T-helper 2 cell treated with Interferon-gamma antibody and Interleukin-4, amounts not matched to agents 5 μg/mL and 100 μg/mL, for 36 hours (primary cell): ENCODE data around the gene CACYBP.
"Not testable (repeated sequence)": the region's sequence is repeated elsewhere in the genome, so short reads cannot be mapped to it uniquely, and the experiment has no call there.

Experiments
- DNase-seq: peaks from one replicate; pipeline ENCODE4 v3.0.0; 2021; ENCODE audit warnings: low spot score
- H3K27ac Mint-ChIP-seq: one replicate; pipeline ENCODE4 v1.8.0; 2021; ENCODE audit warnings: mild to moderate bottlenecking, mixed read lengths
- H3K27me3 Mint-ChIP-seq: one replicate; pipeline ENCODE4 v1.8.0; 2021; ENCODE audit warnings: low read depth, mixed read lengths
- H3K36me3 Mint-ChIP-seq: one replicate; pipeline ENCODE4 v1.8.0; 2021; ENCODE audit warnings: low read depth, mixed read lengths
- H3K4me1 Mint-ChIP-seq: one replicate; pipeline ENCODE4 v1.8.0; 2021; ENCODE audit warnings: low read depth, mixed read lengths
- H3K4me3 Mint-ChIP-seq: one replicate; pipeline ENCODE4 v1.8.0; 2022; ENCODE audit warnings: mild to moderate bottlenecking, moderate library complexity, mixed read lengths
- H3K9me3 Mint-ChIP-seq: one replicate; pipeline ENCODE4 v1.8.0; 2021; ENCODE audit warnings: mixed read lengths

Gene CACYBP

DNA sequence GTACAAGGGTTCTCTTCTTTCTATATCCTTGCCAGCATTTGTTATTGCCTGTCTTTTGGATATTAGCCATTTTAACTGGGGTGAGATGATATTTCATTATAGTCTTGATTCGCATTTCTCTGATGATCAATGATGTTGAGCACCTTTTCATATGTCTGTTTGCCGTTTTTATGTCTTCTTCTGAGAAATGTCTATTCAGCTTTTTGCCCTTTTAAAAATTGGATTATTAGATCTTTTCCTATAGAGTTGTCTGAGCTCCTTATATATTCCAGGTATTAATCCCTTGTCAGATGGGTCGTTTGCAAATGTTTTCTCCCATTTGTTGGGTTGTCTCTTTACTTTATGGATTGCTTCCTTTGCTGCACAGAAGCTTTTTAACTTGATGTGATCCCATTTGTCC, 42.9 kb downstream of the CACYBP start:
- H3K27me3 Mint-ChIP-seq: peaks cover 21% of the 10 kb centered on the region
- H3K36me3 Mint-ChIP-seq: no peaks in the 10 kb centered on the region
- no peak overlapping the region for H3K27ac Mint-ChIP-seq
- no peaks in the 10 kb centered on the region for H3K4me1 Mint-ChIP-seq
- H3K9me3 Mint-ChIP-seq: no peaks in the 10 kb centered on the region
- no peak for DNase-seq
- no peak overlapping the region for H3K4me3 Mint-ChIP-seq

- peaks cover 29% of the 10 kb centered on the region for H3K27me3 Mint-ChIP-seq
- H3K36me3 Mint-ChIP-seq: no peaks in the 10 kb centered on the region
These were observed 44.1 kb downstream of the CACYBP start for GRCh38 chr1:175043824-175044223.

GRCh38 chr1:175044591-175044990, 44.8 kb downstream of the CACYBP start:
- H3K36me3 Mint-ChIP-seq, DNase-seq, H3K9me3 Mint-ChIP-seq, H3K4me3 Mint-ChIP-seq, H3K27ac Mint-ChIP-seq, H3K4me1 Mint-ChIP-seq: not testable (repeated sequence)
- peaks cover 34% of the 10 kb centered on the region for H3K27me3 Mint-ChIP-seq

More at GRCh38 chr1:175043824-175044223, 44.1 kb downstream of the CACYBP start:
- H3K4me1 Mint-ChIP-seq: no peaks in the 10 kb centered on the region
- H3K27ac Mint-ChIP-seq: no peak overlapping the region
- DNase-seq: no peak
- H3K9me3 Mint-ChIP-seq: no peaks in the 10 kb centered on the region
- H3K4me3 Mint-ChIP-seq: no peak overlapping the region

DNA sequence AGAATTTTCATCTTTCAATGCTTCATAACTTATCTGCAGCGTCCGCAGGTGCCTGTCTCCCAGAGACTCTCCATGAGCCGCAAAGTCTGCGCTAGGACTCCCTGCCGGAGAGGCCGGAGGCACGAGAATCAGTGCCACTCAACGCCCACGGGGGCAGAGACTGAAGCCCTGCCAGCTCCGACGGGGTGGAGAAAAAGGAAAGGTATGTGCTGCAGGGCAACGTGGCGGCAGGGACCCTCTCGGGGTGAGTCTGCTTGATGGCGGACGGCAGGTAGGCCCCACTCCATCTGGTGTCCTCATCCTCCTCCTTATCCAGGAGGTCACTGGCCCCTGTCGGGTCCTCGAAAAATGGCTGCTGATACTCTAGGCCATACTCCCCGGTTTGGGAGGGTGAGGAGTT, 45.4 kb downstream of the CACYBP start:
- Mint-ChIP-seq H3K36me3 (no peaks in the 10 kb centered on the region), H3K27ac (no peak overlapping the region), H3K4me3 (no peak overlapping the region), H3K27me3 (peaks cover 34% of the 10 kb centered on the region), H3K4me1 (no peaks in the 10 kb centered on the region), H3K9me3 (no peaks in the 10 kb centered on the region)
- DNase-seq: no peak

GRCh38 chr1:175045519-175045918, 45.8 kb downstream of the CACYBP start:
- Mint-ChIP-seq H3K9me3 (no peaks in the 10 kb centered on the region), H3K4me1 (no peaks in the 10 kb centered on the region), H3K36me3 (no peaks in the 10 kb centered on the region), H3K27me3 (peaks cover 34% of the 10 kb centered on the region), H3K4me3 (no peak overlapping the region), H3K27ac (no peak overlapping the region)
- DNase-seq: no peak

- Mint-ChIP-seq H3K4me1 (no peaks in the 10 kb centered on the region), H3K27me3 (peaks cover 31% of the 10 kb centered on the region), H3K9me3 (no peaks in the 10 kb centered on the region), H3K4me3 (no peak overlapping the region), H3K27ac (no peak overlapping the region), H3K36me3 (no peaks in the 10 kb centered on the region)
- no peak for DNase-seq
These were observed 51.2 kb downstream of the CACYBP start for GRCh38 chr1:175050992-175051391.

DNA sequence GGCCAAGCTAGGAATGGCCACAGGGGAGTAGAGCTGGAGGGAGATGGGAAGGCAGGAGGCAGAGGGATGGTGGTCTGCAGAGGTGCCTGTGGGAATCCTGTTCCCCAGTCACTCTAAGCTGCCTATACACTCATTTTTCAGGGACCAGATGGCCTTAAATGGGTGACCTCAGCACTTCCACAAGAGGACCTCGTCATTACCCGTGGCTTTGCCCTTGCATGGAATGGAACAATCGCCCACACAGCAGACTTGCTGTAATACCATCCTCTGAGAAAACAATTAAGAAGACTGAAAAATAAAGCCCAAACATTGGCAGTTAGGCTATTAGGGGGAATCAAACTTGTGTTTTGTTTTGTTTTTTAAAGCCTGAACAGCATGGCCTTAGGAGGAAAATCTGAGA, 55.0 kb downstream of the CACYBP start:
- H3K27ac Mint-ChIP-seq: no peak overlapping the region
- peaks cover 21% of the 10 kb centered on the region for H3K27me3 Mint-ChIP-seq
- no peak overlapping the region for H3K4me3 Mint-ChIP-seq
- H3K9me3 Mint-ChIP-seq: no peaks in the 10 kb centered on the region
- H3K4me1 Mint-ChIP-seq: peaks cover 6% of the 10 kb centered on the region
- no peaks in the 10 kb centered on the region for H3K36me3 Mint-ChIP-seq
- DNase-seq: no peak
